Coronary artery (tissue), 2 donors: ENCODE data around the gene TSPAN14.

ENCODE experiments used
- DNase-seq: peaks from one replicate; pipeline ENCODE4 v3.0.0-alpha.2; 2017; ENCODE audit warnings: low spot score
- H3K27ac ChIP-seq, 2 donors: fragments of 200-600 bp; sonication (generic); one replicate each; pipeline ENCODE4 v1.5.1; 2016 to 2019
- H3K4me3 ChIP-seq: fragments of 200-600 bp; sonication (generic); 2 replicates; pipeline ENCODE4 v1.5.1; 2016; ENCODE audit warnings: mild to moderate bottlenecking, moderate library complexity
- CTCF ChIP-seq: fragments of 200-600 bp; sonication (generic); IDR thresholded peaks from one replicate; pipeline ENCODE4 v1.5.1; 2019; ENCODE audit warnings: antibody characterized with exemption

Gene TSPAN14

GRCh38 chr10:80522756-80523363 is 68.8 kb downstream of the TSPAN14 start:
- Histone ChIP-seq H3K27ac (no peak overlapping the region), H3K4me3 (no peak overlapping the region)
- no peak for TF ChIP-seq CTCF
- no peak for DNase-seq

DNA sequence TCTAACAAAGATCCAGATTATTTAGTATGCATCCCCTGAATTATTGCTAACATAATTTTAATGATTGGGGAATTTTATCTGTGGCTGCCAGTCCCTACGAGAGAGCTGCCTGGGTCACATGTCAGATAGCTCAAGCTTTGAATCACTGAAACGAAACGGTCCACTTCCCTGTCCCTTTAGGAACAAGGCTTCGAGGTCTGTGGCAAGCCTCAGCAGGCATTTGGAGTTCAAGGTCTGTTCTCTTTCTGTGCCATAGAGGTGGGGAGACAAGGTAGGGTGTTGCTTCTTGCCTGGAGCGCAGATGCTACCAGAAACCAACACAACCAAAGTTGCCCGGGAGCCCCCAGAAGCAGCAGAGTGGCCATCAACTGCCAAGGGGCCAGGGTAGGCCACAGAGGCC is 69.7 kb downstream of the TSPAN14 start:
- Histone ChIP-seq H3K27ac (no peak overlapping the region), H3K4me3 (no peak overlapping the region)
- DNase-seq, result no peak
- TF ChIP-seq CTCF, result no peak

GRCh38 chr10:80524190-80524909 is 70.2 kb downstream of the TSPAN14 start:
- H3K4me3 ChIP-seq, result no peak overlapping the region
- TF ChIP-seq CTCF, result no peak
- no peak overlapping the region for H3K27ac ChIP-seq
- DNase-seq, result no peak

- Histone ChIP-seq H3K4me3 (no peak overlapping the region), H3K27ac (no peak overlapping the region)
- no peak for TF ChIP-seq CTCF
- DNase-seq, result no peak
Observed at GRCh38 chr10:80526218-80526617, 72.1 kb downstream of the TSPAN14 start.

- no peak for TF ChIP-seq CTCF
- Histone ChIP-seq H3K27ac (no peak overlapping the region), H3K4me3 (no peak overlapping the region)
- DNase-seq, result no peak
Observed at GRCh38 chr10:80526742-80527141, 72.6 kb downstream of the TSPAN14 start.

DNA sequence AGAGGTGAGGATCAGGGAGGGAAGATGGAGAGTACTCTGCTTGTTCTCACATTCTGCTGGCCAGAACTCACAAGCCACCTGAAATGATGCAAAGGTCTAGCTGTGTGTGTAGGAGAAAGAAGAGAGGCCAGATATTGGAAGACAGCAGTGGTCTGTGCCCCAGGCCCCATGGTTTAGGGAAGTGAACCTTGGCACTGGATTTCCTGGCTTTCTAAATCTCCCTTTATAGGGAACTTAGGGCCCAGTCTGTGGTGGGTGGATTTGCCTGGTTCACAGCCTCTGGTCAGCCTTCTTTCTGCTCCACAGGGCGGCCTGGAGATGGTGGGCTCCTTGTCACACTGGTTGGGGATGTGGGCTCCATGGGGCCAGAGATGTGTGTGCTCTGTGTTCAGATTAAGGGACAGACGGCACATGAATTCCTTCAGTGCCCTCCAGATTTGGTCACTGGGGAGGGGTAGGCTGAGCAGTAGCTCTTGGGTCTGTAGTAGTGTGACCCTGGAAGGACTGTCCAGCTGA is 74.1 kb downstream of the TSPAN14 start:
- TF ChIP-seq CTCF, result no peak
- DNase-seq, result no peak
- H3K4me3 ChIP-seq, result no peak overlapping the region
- no peak overlapping the region for H3K27ac ChIP-seq

GRCh38 chr10:80528901-80529300 is 74.8 kb downstream of the TSPAN14 start:
- H3K27ac ChIP-seq, result no peak overlapping the region
- no peak for DNase-seq
- no peak overlapping the region for H3K4me3 ChIP-seq
- TF ChIP-seq CTCF, result no peak
